ENCODE measurements around the gene PIK3R6.

DNA sequence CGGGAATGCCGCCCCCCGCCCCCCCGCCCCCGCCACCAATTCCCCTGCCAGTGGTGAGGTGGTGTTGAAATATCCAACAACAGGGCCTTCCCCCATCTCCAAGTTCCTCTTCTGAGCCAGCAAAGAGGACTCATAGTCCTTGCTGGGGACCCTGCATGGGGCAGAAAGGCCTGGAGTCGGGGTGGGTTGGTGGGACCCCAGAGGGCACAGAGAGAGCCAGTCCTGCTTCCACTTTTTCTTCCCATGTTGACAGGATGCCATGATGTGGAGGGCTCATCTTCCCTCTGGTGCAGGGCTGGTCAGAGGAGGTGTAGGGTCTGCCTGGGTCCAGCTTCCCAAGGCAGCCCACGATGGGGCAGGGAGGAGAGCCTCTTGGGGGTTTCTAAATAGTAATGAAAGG lies 49.0 kb upstream of the PIK3R6 start:
- TF ChIP-seq EZH2 (IDR thresholded peaks at IDR 0.05) (no peak), POLR2AphosphoS5 (IDR thresholded peaks at IDR 0.05; ENCODE audit: borderline replicate concordance, low read depth, low read length) (no peak), FOXP2 (optimal IDR thresholded peaks at IDR 0.05; ENCODE audit: control extremely low read depth, extremely low read length, insufficient read depth) (no peak)
